K562 (cell line): ENCODE data around the gene GPS2. TPM values are rescaled to one million over a fixed set of nuclear protein-coding genes. Genes with fewer than 3 reads are reported as not detected.
A peak's percentile ranks its signal among the peaks of the same experiment; 100 is the strongest.

Experiments used
- ATF7 ChIP-seq: fragments of 450-650 bp; IDR thresholded peaks from 2 replicates; pipeline ENCODE4 v1.7.1; 2014; ENCODE audit warnings: mild to moderate bottlenecking, moderate library complexity
- ETV5 ChIP-seq: sonication (generic); formaldehyde crosslinking; IDR thresholded peaks from 2 replicates; pipeline ENCODE4 v1.4.0; 2020; ENCODE audit warnings: low read depth, mild to moderate bottlenecking, missing genetic modification reagents
- GATAD2B ChIP-seq: fragments of 450-650 bp; IDR thresholded peaks from 2 replicates; pipeline ENCODE4 v1.6.1; 2017; ENCODE audit warnings: mild to moderate bottlenecking, borderline replicate concordance
- HNRNPK ChIP-seq: fragments of 200-400 bp; formaldehyde crosslinking; IDR thresholded peaks from one replicate; pipeline ENCODE4 v1.6.1; 2018; ENCODE audit warnings: mild to moderate bottlenecking, low read depth, low read length; ENCODE audit not compliant: poor library complexity, severe bottlenecking
- MAFG ChIP-seq: fragments of 450-650 bp; conservative IDR thresholded peaks from 2 replicates; pipeline ENCODE4 v1.6.1; 2016; ENCODE audit warnings: missing genetic modification characterization, missing compliant biosample characterization
- RBM34 ChIP-seq: fragments of 200-400 bp; formaldehyde crosslinking; IDR thresholded peaks from 2 replicates; pipeline ENCODE4 v1.6.1; 2018; ENCODE audit warnings: low read length, borderline replicate concordance; ENCODE audit not compliant: insufficient read depth
- SIX5 ChIP-seq, 2 experiments: IDR thresholded peaks; 2 replicates each; pipeline ENCODE4 v1.6.1; 2011; ENCODE audit warnings: low read length in 2 of 2, borderline replicate concordance in 1 of 2, low read depth in 1 of 2, mild to moderate bottlenecking in 1 of 2, moderate library complexity in 1 of 2; ENCODE audit not compliant: insufficient read depth in 1 of 2
- SLC30A9 ChIP-seq: fragments of 250-450 bp; sonication (Bioruptor Pico); IDR thresholded peaks from 2 replicates; pipeline ENCODE4 v1.8.0; 2022; ENCODE audit warnings: mild to moderate bottlenecking, moderate library complexity
- SMAD3 ChIP-seq: fragments of 450-650 bp; formaldehyde crosslinking; conservative IDR thresholded peaks from 2 replicates; pipeline ENCODE4 v1.4.0; 2020; ENCODE audit warnings: mild to moderate bottlenecking
- SMARCA4 ChIP-seq: fragments of 450-650 bp; IDR thresholded peaks from 2 replicates; pipeline ENCODE4 v1.6.1; 2016
- SUPT5H ChIP-seq: fragments of 450-650 bp; IDR thresholded peaks from 2 replicates; pipeline ENCODE4 v1.6.1; 2016
- TFAM ChIP-seq: fragments of 250-450 bp; sonication (Bioruptor Pico); conservative IDR thresholded peaks from 2 replicates; pipeline ENCODE4 v1.5.0; 2021; ENCODE audit warnings: mild to moderate bottlenecking, moderate library complexity
- TRIM28 ChIP-seq: fragments of 450-650 bp; IDR thresholded peaks from 2 replicates; pipeline ENCODE4 v1.6.1; 2017
- WHSC1 ChIP-seq: IDR thresholded peaks from one replicate; pipeline ENCODE4 v1.6.1; 2012; ENCODE audit warnings: low read length, control low read depth, inconsistent platforms
- ZBTB1 ChIP-seq: sonication (generic); formaldehyde crosslinking; IDR thresholded peaks from 2 replicates; pipeline ENCODE4 v1.8.1; 2023; ENCODE audit warnings: missing genetic modification reagents, low read depth, mild to moderate bottlenecking, borderline replicate concordance
- ZC3H4 ChIP-seq: sonication (generic); formaldehyde crosslinking; IDR thresholded peaks from 2 replicates; pipeline ENCODE4 v1.9.0; 2021; ENCODE audit warnings: missing genetic modification reagents, borderline replicate concordance
- ZFP1 ChIP-seq: fragments of 450-650 bp; formaldehyde crosslinking; IDR thresholded peaks from 2 replicates; pipeline ENCODE4 v1.4.0; 2020; ENCODE audit warnings: mild to moderate bottlenecking, mixed read lengths
- polyA plus RNA-seq, 8 experiments: library from polyadenylated mRNA; depleted of rRNA in 4 of 8; stranded (reverse) in 5 of 8; unstranded in 3 of 8; fragments of >200 nt; fragmentation: Nextera tagmentation in 2 of 8; fragmentation: Illumina TruSeq in 1 of 8; extraction: Ambion mirVana in 2 of 8; extraction: Trizol in 1 of 8; gene quantifications; 2 replicates each; pipeline versions ENCODE4 v1.2.1 to v1.2.3, GENCODE V29; 2011 to 2014; ENCODE audit warnings: inconsistent platforms in 1 of 8, missing spikeins in 1 of 8
- total RNA-seq, 7 experiments: library from RNA; depleted of rRNA in 6 of 7; stranded (reverse); fragments of >200 nt in 6 of 7; fragmentation: Illumina TruSeq in 2 of 7; extraction: Trizol in 2 of 7; gene quantifications; 2 replicates each; pipeline versions ENCODE4 v1.2.1 to v1.2.3, GENCODE V29; 2011 to 2021; ENCODE audit warnings: low replicate concordance in 1 of 7
- TF ChIP-seq, protein P1 (sequence below): sonication (generic); formaldehyde crosslinking; IDR thresholded peaks from 2 replicates; pipeline ENCODE4 v1.8.1; 2023; ENCODE audit warnings: missing genetic modification reagents, mild to moderate bottlenecking, borderline replicate concordance
- TF ChIP-seq, protein P2 (sequence below): sonication (generic); formaldehyde crosslinking; IDR thresholded peaks from 2 replicates; pipeline ENCODE4 v1.8.1; 2022; ENCODE audit warnings: missing genetic modification reagents
- TF ChIP-seq, protein P3 (sequence below): IDR thresholded peaks from 2 replicates; pipeline ENCODE4 v1.6.1; 2016; ENCODE audit warnings: missing genetic modification characterization, missing compliant biosample characterization

The GPS2 gene
- total and polyA plus RNA-seq, 9 of the 15 experiments (the other 6 are each of a cell fraction or from before 2014, with no cell fraction given), result 18.3 to 75.7 (median 37.0) TPM

DNA sequence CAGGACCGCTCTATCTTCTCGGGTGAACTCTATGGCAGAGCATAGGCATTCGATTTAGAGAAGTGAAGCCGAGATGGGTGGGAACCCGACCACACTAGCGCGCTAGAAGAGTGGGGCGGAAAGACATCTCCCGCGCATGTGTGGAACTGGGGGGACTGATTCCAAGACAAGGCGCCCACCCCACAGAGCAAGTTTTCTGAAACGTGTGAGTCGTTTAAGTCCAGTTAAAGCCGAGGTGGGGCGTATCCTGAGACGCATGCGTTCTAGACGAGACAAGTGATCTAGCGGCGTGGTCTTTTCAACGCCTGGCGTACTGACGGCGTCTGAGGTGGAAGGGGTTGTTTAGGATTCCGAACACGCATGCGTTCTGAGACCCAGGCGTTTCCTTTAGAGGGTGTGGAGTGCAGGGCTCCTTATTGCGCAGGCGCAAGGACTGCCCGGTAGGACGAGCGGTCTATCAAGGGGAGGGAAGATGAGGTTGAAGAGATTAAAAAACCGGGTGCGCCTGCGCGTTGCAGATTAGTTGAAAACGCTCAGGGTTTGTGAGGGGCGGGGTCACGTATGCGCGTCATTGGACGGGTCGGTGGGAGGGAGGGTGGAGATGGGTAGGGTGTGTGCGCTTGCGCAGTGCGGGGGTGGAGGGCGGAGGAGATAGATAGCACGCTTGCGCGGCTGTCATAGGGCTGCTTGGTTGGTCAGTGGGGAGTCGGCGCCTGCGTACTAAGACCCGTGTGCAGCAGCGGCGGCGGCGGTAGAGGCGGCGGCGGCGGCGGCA lies 8.1 kb downstream of the GPS2 start, which contains the start of gene EIF5A (continued):
- TF ChIP-seq, protein P1, sequence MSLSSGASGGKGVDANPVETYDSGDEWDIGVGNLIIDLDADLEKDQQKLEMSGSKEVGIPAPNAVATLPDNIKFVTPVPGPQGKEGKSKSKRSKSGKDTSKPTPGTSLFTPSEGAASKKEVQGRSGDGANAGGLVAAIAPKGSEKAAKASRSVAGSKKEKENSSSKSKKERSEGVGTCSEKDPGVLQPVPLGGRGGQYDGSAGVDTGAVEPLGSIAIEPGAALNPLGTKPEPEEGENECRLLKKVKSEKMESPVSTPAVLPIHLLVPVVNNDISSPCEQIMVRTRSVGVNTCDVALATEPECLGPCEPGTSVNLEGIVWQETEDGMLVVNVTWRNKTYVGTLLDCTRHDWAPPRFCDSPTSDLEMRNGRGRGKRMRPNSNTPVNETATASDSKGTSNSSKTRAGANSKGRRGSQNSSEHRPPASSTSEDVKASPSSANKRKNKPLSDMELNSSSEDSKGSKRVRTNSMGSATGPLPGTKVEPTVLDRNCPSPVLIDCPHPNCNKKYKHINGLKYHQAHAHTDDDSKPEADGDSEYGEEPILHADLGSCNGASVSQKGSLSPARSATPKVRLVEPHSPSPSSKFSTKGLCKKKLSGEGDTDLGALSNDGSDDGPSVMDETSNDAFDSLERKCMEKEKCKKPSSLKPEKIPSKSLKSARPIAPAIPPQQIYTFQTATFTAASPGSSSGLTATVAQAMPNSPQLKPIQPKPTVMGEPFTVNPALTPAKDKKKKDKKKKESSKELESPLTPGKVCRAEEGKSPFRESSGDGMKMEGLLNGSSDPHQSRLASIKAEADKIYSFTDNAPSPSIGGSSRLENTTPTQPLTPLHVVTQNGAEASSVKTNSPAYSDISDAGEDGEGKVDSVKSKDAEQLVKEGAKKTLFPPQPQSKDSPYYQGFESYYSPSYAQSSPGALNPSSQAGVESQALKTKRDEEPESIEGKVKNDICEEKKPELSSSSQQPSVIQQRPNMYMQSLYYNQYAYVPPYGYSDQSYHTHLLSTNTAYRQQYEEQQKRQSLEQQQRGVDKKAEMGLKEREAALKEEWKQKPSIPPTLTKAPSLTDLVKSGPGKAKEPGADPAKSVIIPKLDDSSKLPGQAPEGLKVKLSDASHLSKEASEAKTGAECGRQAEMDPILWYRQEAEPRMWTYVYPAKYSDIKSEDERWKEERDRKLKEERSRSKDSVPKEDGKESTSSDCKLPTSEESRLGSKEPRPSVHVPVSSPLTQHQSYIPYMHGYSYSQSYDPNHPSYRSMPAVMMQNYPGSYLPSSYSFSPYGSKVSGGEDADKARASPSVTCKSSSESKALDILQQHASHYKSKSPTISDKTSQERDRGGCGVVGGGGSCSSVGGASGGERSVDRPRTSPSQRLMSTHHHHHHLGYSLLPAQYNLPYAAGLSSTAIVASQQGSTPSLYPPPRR (CRISPR knock-in tag), result no peak
- TF ChIP-seq HNRNPK, result no peak
- TF ChIP-seq SIX5 (IDR thresholded peaks at IDR 0.05; ENCODE audit: borderline replicate concordance in 1 of 2, insufficient read depth in 1 of 2, low read depth in 1 of 2, low read length in 2 of 2), result no peak
- no peak for TF ChIP-seq SMAD3
- no peak for TF ChIP-seq WHSC1
- no peak for TF ChIP-seq ZFP1
- TF ChIP-seq SUPT5H, result peak; percentile 74
- TF ChIP-seq MAFG (tag), result no peak
- no peak for TF ChIP-seq SLC30A9 (CRISPR knock-in tag)
- TF ChIP-seq ATF7, result peak; percentile 48; the same call in 1 of the 2 replicates
- TF ChIP-seq ZBTB1, result peak; percentile 77; the same call in 1 of the 2 replicates
- no peak for TF ChIP-seq ZC3H4 (CRISPR knock-in tag)
- no peak for TF ChIP-seq TFAM
- TF ChIP-seq, protein P2, sequence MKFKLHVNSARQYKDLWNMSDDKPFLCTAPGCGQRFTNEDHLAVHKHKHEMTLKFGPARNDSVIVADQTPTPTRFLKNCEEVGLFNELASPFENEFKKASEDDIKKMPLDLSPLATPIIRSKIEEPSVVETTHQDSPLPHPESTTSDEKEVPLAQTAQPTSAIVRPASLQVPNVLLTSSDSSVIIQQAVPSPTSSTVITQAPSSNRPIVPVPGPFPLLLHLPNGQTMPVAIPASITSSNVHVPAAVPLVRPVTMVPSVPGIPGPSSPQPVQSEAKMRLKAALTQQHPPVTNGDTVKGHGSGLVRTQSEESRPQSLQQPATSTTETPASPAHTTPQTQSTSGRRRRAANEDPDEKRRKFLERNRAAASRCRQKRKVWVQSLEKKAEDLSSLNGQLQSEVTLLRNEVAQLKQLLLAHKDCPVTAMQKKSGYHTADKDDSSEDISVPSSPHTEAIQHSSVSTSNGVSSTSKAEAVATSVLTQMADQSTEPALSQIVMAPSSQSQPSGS (CRISPR knock-in tag), result no peak
- TF ChIP-seq GATAD2B, result no peak
- no peak for TF ChIP-seq TRIM28
- TF ChIP-seq ETV5, result no peak
- no peak for TF ChIP-seq RBM34
- no peak for TF ChIP-seq SMARCA4
- TF ChIP-seq, protein P3, sequence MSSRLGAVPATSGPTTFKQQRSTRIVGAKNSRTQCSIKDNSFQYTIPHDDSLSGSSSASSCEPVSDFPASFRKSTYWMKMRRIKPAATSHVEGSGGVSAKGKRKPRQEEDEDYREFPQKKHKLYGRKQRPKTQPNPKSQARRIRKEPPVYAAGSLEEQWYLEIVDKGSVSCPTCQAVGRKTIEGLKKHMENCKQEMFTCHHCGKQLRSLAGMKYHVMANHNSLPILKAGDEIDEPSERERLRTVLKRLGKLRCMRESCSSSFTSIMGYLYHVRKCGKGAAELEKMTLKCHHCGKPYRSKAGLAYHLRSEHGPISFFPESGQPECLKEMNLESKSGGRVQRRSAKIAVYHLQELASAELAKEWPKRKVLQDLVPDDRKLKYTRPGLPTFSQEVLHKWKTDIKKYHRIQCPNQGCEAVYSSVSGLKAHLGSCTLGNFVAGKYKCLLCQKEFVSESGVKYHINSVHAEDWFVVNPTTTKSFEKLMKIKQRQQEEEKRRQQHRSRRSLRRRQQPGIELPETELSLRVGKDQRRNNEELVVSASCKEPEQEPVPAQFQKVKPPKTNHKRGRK (tag), result no peak
